Mammary epithelial cell (primary cell): ENCODE measurements around the gene TRIM61.
"Not testable (repeated sequence)": the region's sequence is repeated elsewhere in the genome, so short reads cannot be mapped to it uniquely, and the experiment has no call there.

Experiments
- CTCF ChIP-seq, 2 donors: IDR thresholded peaks in 1 of 2; conservative IDR thresholded peaks in 1 of 2; 2 replicates each; pipeline ENCODE4 v1.5.1; 2011 to 2012; ENCODE audit warnings: inconsistent platforms in 2 of 2, low read length in 2 of 2, mild to moderate bottlenecking in 2 of 2, control low read depth in 1 of 2, low read depth in 1 of 2; ENCODE audit not compliant: insufficient read depth in 1 of 2; ENCODE audit errors: extremely low read depth in 1 of 2
- EZH2 ChIP-seq: IDR thresholded peaks from 2 replicates; pipeline ENCODE4 v1.6.1; 2012; ENCODE audit warnings: low read length, inconsistent platforms, borderline replicate concordance

GRCh38 chr4:164996123-164996522 is 18.7 kb upstream of the TRIM61 start:
- not testable (repeated sequence) for TF ChIP-seq CTCF (conservative IDR thresholded peaks at IDR 0.05 in 1 of 2, IDR thresholded peaks at IDR 0.05 in 1 of 2; ENCODE audit: extremely low read depth in 1 of 2, insufficient read depth in 1 of 2, low read depth in 1 of 2, low read length in 2 of 2); EZH2
